Panc1 (cell line): ENCODE data around the gene ZNF518B. TPM values are rescaled to one million over a fixed set of nuclear protein-coding genes. Genes with fewer than 3 reads are reported as not detected.

Experiments used
- ATAC-seq: fragments of 200-7000 bp; cut with Tn5 transposase; 2 replicates; pipeline ENCODE4 v1.9.1; 2020; ENCODE audit warnings: mild to moderate bottlenecking, moderate library complexity
- BruUV-seq: library from RNA; stranded (reverse); fragments of 400-500 nt; replicated peaks from 2 replicates; lab custom pipeline; 2021; lab: Mats Ljungman, UMichigan
- CTCF ChIA-PET: fragments of 300-600 bp; sonication (Branson Sonifier 250); formaldehyde crosslinking; loops from one replicate; lab custom pipeline; 2022; ENCODE audit warnings: antibody characterized with exemption; lab: Charles Lee
- POLR2A ChIA-PET: fragments of 300-600 bp; sonication (Branson Sonifier 250); formaldehyde crosslinking; loops from one replicate; lab custom pipeline; 2022; ENCODE audit warnings: antibody characterized with exemption; lab: Charles Lee
- DNase-seq: peaks from one replicate; pipeline ENCODE4 v3.0.0-alpha.2; 2010; ENCODE audit warnings: low read depth, low spot score
- H3K27ac ChIP-seq: 2 replicates; pipeline ENCODE4 v1.5.1; 2011; ENCODE audit warnings: mild to moderate bottlenecking, low read length, inconsistent platforms
- H3K27me3 ChIP-seq: fragments of 200-500 bp; sonication (Bioruptor generic); 2 replicates; pipeline ENCODE4 v1.6.0; 2014; ENCODE audit warnings: low read length, inconsistent platforms; ENCODE audit not compliant: control insufficient read depth, insufficient read depth
- H3K36me3 ChIP-seq: fragments of 200-500 bp; sonication (Bioruptor generic); 2 replicates; pipeline ENCODE4 v1.5.1; 2014; ENCODE audit warnings: inconsistent platforms, mild to moderate bottlenecking, low read length, moderate library complexity; ENCODE audit not compliant: control insufficient read depth, insufficient read depth
- H3K4me1 ChIP-seq: 2 replicates; pipeline ENCODE4 v1.5.1; 2011; ENCODE audit warnings: inconsistent platforms, mild to moderate bottlenecking, low read length, moderate library complexity; ENCODE audit not compliant: control insufficient read depth, insufficient read depth
- H3K4me3 ChIP-seq, 2 experiments: 2 replicates each; pipeline ENCODE4 v1.5.1; 2011 to 2012; ENCODE audit warnings: low read depth in 2 of 2, low read length in 2 of 2, mild to moderate bottlenecking in 2 of 2, inconsistent platforms in 1 of 2, moderate library complexity in 1 of 2
- H3K9me3 ChIP-seq: fragments of 200-500 bp; sonication (Bioruptor generic); 2 replicates; pipeline ENCODE4 v1.5.1; 2014; ENCODE audit warnings: low read depth, mild to moderate bottlenecking, inconsistent platforms, low read length, moderate library complexity; ENCODE audit not compliant: control insufficient read depth, insufficient read depth
- POLR2AphosphoS5 ChIP-seq: IDR thresholded peaks from 2 replicates; pipeline ENCODE4 v1.6.1; 2012; ENCODE audit warnings: mild to moderate bottlenecking, low read depth, low read length, moderate library complexity
- SIN3A ChIP-seq: IDR thresholded peaks from 2 replicates; pipeline ENCODE4 v1.6.1; 2012; ENCODE audit warnings: low read depth, mild to moderate bottlenecking, low read length, moderate library complexity, borderline replicate concordance; ENCODE audit not compliant: insufficient read depth
- TCF7L2 ChIP-seq: IDR thresholded peaks from 2 replicates; pipeline ENCODE4 v1.6.1; 2011; ENCODE audit warnings: mild to moderate bottlenecking, low read depth, low read length, inconsistent platforms
- in situ Hi-C: cut with HindIII; loops from 2 replicates; pipeline ENCODE4 v1.10.0; 2016; ENCODE audit warnings: low sequenced_read_pairs, low pct_unique_long_range_greater_than_20kb
- intact Hi-C: fragments of 100-400 bp; cut with micrococcal nuclease; formaldehyde crosslinking; loops from one replicate; pipeline ENCODE4 v1.10.0; 2022; ENCODE audit not compliant: unreplicated experiment
- total RNA-seq: library from RNA; stranded (reverse); gene quantifications from one replicate; pipeline ENCODE4 v1.2.1, GENCODE V29; 2021; ENCODE audit not compliant: unreplicated experiment
- TF ChIP-seq, protein P1 (sequence below), 2 experiments: IDR thresholded peaks; 2 replicates each; pipeline ENCODE4 v1.6.1; 2011 to 2012; ENCODE audit warnings: low read depth in 2 of 2, control low read depth in 1 of 2, low read length in 1 of 2, mild to moderate bottlenecking in 1 of 2, moderate library complexity in 1 of 2; ENCODE audit not compliant: insufficient read depth in 1 of 2
- TF ChIP-seq, protein P2 (sequence below): fragments of 450-650 bp; IDR thresholded peaks from 2 replicates; pipeline ENCODE4 v1.5.1; 2017; ENCODE audit warnings: mild to moderate bottlenecking

Gene ZNF518B
- total RNA-seq, 1 experiment from 2014 or later, result 20.8 TPM

DNA sequence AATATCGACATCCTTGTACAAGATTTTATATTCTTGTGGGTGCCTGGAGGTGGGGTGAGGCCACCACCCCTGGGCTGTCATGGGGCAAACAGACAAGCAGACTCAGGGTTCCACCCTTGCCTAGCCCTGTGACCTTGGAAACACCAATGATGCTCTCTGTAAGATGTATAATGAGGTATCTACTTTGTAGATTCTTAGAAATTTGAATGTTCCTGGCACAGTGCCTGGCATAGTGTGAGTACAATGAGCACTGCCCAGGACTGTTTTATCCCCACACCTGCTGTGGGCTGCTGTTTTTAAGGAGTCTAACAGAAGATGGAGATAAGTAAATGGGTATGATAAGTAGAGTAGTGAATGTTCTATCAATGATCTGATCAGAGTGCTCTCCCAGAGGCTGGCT lies 3.1 kb downstream of the ZNF518B start:
- TF ChIP-seq, protein P1, sequence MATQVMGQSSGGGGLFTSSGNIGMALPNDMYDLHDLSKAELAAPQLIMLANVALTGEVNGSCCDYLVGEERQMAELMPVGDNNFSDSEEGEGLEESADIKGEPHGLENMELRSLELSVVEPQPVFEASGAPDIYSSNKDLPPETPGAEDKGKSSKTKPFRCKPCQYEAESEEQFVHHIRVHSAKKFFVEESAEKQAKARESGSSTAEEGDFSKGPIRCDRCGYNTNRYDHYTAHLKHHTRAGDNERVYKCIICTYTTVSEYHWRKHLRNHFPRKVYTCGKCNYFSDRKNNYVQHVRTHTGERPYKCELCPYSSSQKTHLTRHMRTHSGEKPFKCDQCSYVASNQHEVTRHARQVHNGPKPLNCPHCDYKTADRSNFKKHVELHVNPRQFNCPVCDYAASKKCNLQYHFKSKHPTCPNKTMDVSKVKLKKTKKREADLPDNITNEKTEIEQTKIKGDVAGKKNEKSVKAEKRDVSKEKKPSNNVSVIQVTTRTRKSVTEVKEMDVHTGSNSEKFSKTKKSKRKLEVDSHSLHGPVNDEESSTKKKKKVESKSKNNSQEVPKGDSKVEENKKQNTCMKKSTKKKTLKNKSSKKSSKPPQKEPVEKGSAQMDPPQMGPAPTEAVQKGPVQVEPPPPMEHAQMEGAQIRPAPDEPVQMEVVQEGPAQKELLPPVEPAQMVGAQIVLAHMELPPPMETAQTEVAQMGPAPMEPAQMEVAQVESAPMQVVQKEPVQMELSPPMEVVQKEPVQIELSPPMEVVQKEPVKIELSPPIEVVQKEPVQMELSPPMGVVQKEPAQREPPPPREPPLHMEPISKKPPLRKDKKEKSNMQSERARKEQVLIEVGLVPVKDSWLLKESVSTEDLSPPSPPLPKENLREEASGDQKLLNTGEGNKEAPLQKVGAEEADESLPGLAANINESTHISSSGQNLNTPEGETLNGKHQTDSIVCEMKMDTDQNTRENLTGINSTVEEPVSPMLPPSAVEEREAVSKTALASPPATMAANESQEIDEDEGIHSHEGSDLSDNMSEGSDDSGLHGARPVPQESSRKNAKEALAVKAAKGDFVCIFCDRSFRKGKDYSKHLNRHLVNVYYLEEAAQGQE (IDR thresholded peaks at IDR 0.05; ENCODE audit: insufficient read depth in 1 of 2, low read depth in 2 of 2, low read length in 1 of 2), result no peak
- no peak for TF ChIP-seq SIN3A
- TF ChIP-seq POLR2AphosphoS5, result no peak
- no peak for TF ChIP-seq TCF7L2
- TF ChIP-seq, protein P2, sequence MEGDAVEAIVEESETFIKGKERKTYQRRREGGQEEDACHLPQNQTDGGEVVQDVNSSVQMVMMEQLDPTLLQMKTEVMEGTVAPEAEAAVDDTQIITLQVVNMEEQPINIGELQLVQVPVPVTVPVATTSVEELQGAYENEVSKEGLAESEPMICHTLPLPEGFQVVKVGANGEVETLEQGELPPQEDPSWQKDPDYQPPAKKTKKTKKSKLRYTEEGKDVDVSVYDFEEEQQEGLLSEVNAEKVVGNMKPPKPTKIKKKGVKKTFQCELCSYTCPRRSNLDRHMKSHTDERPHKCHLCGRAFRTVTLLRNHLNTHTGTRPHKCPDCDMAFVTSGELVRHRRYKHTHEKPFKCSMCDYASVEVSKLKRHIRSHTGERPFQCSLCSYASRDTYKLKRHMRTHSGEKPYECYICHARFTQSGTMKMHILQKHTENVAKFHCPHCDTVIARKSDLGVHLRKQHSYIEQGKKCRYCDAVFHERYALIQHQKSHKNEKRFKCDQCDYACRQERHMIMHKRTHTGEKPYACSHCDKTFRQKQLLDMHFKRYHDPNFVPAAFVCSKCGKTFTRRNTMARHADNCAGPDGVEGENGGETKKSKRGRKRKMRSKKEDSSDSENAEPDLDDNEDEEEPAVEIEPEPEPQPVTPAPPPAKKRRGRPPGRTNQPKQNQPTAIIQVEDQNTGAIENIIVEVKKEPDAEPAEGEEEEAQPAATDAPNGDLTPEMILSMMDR, result no peak

DNA sequence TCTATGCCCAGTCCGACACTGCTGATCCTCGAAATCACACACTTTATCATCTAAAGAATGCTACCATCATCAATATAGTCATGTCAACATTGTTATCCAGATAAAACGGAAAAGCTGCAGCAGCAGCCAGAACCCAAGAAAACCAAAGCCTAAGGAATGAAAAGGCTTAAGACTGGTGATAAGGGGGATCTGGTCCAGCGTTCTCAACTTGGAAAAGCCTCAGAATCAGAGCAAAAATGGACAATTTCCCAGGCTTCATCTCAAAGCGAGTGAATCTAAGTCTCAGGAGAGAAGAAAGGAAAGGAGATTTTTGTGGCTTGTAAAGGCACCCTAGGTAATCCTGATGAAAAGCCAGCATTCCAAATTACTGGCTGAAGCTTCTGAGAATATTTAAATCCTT lies 8.2 kb downstream of the ZNF518B start:
- CTCF ChIA-PET, result no interaction called here
- ATAC-seq, result no peak
- in situ Hi-C loops, result no loop called here
- TF ChIP-seq, protein P1 (IDR thresholded peaks at IDR 0.05; ENCODE audit: insufficient read depth in 1 of 2, low read depth in 2 of 2, low read length in 1 of 2), result no peak
- TF ChIP-seq POLR2AphosphoS5 (no peak), TCF7L2 (no peak), SIN3A (no peak)
- TF ChIP-seq, protein P2, result no peak
- no peaks in the 10 kb centered on the region for H3K9me3 ChIP-seq
- H3K27me3 ChIP-seq, result no peaks in the 10 kb centered on the region
- H3K27ac ChIP-seq, result no peak overlapping the region
- intact Hi-C loops, result no loop called here
- POLR2A ChIA-PET, result no interaction called here
- no peak for DNase-seq
- peaks cover 2% of the 10 kb centered on the region for H3K36me3 ChIP-seq
- no peak overlapping the region for H3K4me3 ChIP-seq
- H3K4me1 ChIP-seq, result no peaks in the 10 kb centered on the region
- BruUV-seq, result no TSS peak

More for the DNA sequence above, 3.1 kb downstream of the ZNF518B start:
- Histone ChIP-seq H3K36me3 (no peaks in the 10 kb centered on the region; the same call in none of the 2 replicates), H3K9me3 (no peaks in the 10 kb centered on the region), H3K4me3 (no peak overlapping the region), H3K4me1 (no peaks in the 10 kb centered on the region; the same call in 1 of the 2 replicates), H3K27ac (no peak overlapping the region), H3K27me3 (no peaks in the 10 kb centered on the region)
- in situ Hi-C loops (no loop called here), intact Hi-C loops (no loop called here)
- CTCF ChIA-PET, result no interaction called here
- DNase-seq (no peak), ATAC-seq (no peak)
- POLR2A ChIA-PET, result no interaction called here
- no TSS peak for BruUV-seq
